ENCODE results near the gene NKX3-2. TPM values are rescaled to one million over a fixed set of nuclear protein-coding genes. Genes with fewer than 3 reads are reported as not detected.

Gene NKX3-2
- total and polyA plus RNA-seq, 2 of the 8 experiments (the other 6 are each of a cell fraction or from before 2014, with no cell fraction given), result 0.13 TPM; not detected in 1

GRCh38 chr4:13530823-13531624, 13.3 kb downstream of the NKX3-2 start (continued):
- TF ChIP-seq CHD7 (IDR thresholded peaks at IDR 0.05; ENCODE audit: insufficient replicate concordance, low read length) (no peak), EZH2 (IDR thresholded peaks at IDR 0.05; ENCODE audit: low read depth, low read length, severe bottlenecking) (peak; percentile 82), HDAC6 (IDR thresholded peaks at IDR 0.05; ENCODE audit: low read depth, low read length) (no peak), USF2 (IDR thresholded peaks at IDR 0.05; ENCODE audit: low read length) (no peak), JUN (IDR thresholded peaks at IDR 0.05; ENCODE audit: low read depth, low read length) (no peak), SP1 (IDR thresholded peaks at IDR 0.05; ENCODE audit: low read depth, low read length) (no peak), SIX5 (IDR thresholded peaks at IDR 0.05; ENCODE audit: low read depth, low read length) (no peak), RXRA (IDR thresholded peaks at IDR 0.05; ENCODE audit: insufficient read depth, low read depth, low read length) (no peak), BCL11A (IDR thresholded peaks at IDR 0.05; ENCODE audit: low read depth in 2 of 2, low read length in 2 of 2) (no peak)

All from H1 (cell line).